Stimulated activated CD4-positive, alpha-beta T cell treated with anti-CD3 and anti-CD28 coated beads, Interleukin-2, amount 100 ng/mL, for 4 hours (primary cell): ENCODE data around the gene PGAP6.

ENCODE experiments used
- DNase-seq: peaks from one replicate; pipeline ENCODE4 v3.0.0-alpha.2; 2020; ENCODE audit warnings: low read depth

PGAP6 gene

DNA sequence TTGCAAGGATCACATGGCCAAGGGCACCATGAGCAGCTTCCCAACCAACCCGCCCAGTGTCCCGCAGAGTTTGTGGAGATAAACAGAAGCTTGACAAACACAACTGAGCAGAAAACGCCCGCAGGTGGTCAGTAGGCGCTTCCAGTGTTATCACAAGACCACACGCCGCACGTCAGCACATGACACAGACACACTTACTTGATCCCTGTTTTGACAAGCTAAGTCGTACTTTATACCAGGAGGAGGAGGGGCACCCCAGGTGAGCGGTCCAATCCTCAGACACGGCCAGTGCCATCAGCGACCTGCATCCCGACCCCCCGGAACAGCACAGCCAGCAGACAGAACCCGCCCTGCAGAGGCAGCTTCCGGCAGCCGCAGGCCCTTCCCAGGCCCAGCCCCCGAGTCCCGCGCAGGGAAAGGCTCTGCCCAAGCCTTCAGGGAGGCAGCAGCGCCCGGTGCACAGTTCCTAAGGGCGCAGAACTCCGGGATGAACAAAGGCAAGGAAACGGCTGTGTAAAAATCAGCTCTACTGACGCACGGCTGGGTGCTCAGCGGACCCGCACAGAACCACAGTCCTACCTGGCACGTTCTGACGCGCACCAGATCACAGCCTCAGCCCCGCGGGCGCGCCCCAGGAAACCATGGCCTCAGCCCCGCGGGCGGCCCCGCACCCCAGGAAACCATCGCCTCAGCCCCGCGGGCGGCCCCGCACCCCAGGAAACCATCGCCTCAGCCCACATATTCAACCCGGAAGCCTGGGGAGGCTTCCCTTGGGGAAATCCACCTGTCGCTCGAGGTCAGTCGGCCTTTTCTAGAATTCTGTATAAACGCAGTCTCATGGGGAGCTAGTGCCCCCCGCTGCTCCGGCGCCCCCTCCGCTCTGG is 57.1 kb downstream of the PGAP6 start:
- DNase-seq: peak; percentile 15

GRCh38 chr16:324201-324450 is 57.7 kb downstream of the PGAP6 start:
- DNase-seq: no peak

- no peak for DNase-seq
These were observed 59.2 kb downstream of the PGAP6 start for GRCh38 chr16:322476-323143.

GRCh38 chr16:321532-321931 is 60.2 kb downstream of the PGAP6 start:
- DNase-seq: no peak
